HG03558 (cell line): Measurements from ENCODE around the gene AP1B1.
"Not testable (repeated sequence)": the region's sequence is repeated elsewhere in the genome, so short reads cannot be mapped to it uniquely, and the experiment has no call there.

Experiments
- ATAC-seq: cut with Tn5 transposase; IDR thresholded peaks from one replicate; pipeline ENCODE4 v1.9.1; 2021; ENCODE audit warnings: moderate number of reproducible peaks; ENCODE audit not compliant: unreplicated experiment; ENCODE audit errors: extremely low read depth

The AP1B1 gene

GRCh38 chr22:29390270-29390669, 1.9 kb upstream of the AP1B1 start:
- ATAC-seq = no peak

- ATAC-seq = no peak
Observed at GRCh38 chr22:29388759-29389090, 355 bp upstream of the AP1B1 start.

- ATAC-seq = no peak
Observed at GRCh38 chr22:29386708-29387107, 1.7 kb downstream of the AP1B1 start.

GRCh38 chr22:29385748-29386147, 2.6 kb downstream of the AP1B1 start:
- no peak for ATAC-seq

- no peak for ATAC-seq
Observed at GRCh38 chr22:29385151-29385704, 3.1 kb downstream of the AP1B1 start.

- no peak for ATAC-seq
Observed at GRCh38 chr22:29383740-29384139, 4.6 kb downstream of the AP1B1 start.

GRCh38 chr22:29382580-29383302, 5.6 kb downstream of the AP1B1 start:
- ATAC-seq = no peak

GRCh38 chr22:29380856-29381255, 7.5 kb downstream of the AP1B1 start:
- ATAC-seq = no peak

GRCh38 chr22:29380032-29380781, 8.2 kb downstream of the AP1B1 start:
- no peak for ATAC-seq

- no peak for ATAC-seq
Observed at GRCh38 chr22:29379258-29379657, 9.1 kb downstream of the AP1B1 start.

GRCh38 chr22:29377979-29378378, 10.4 kb downstream of the AP1B1 start:
- ATAC-seq = no peak

GRCh38 chr22:29376705-29377104, 11.7 kb downstream of the AP1B1 start:
- not testable (repeated sequence) for ATAC-seq

- no peak for ATAC-seq
Observed at GRCh38 chr22:29375398-29376076, 12.8 kb downstream of the AP1B1 start.

GRCh38 chr22:29374806-29375205, 13.6 kb downstream of the AP1B1 start:
- not testable (repeated sequence) for ATAC-seq

GRCh38 chr22:29374401-29374800, 14.0 kb downstream of the AP1B1 start:
- ATAC-seq = no peak

GRCh38 chr22:29370537-29370936, 17.8 kb downstream of the AP1B1 start:
- ATAC-seq = no peak

GRCh38 chr22:29369460-29369859, 18.9 kb downstream of the AP1B1 start:
- ATAC-seq = no peak

- no peak for ATAC-seq
Observed at GRCh38 chr22:29359469-29359868, 28.9 kb downstream of the AP1B1 start.

- not testable (repeated sequence) for ATAC-seq
Observed at GRCh38 chr22:29357193-29357890, 31.0 kb downstream of the AP1B1 start.

GRCh38 chr22:29353860-29354259, 34.5 kb downstream of the AP1B1 start:
- no peak for ATAC-seq
